Measurements from ENCODE around the gene NT5C1B.

NT5C1B gene

DNA sequence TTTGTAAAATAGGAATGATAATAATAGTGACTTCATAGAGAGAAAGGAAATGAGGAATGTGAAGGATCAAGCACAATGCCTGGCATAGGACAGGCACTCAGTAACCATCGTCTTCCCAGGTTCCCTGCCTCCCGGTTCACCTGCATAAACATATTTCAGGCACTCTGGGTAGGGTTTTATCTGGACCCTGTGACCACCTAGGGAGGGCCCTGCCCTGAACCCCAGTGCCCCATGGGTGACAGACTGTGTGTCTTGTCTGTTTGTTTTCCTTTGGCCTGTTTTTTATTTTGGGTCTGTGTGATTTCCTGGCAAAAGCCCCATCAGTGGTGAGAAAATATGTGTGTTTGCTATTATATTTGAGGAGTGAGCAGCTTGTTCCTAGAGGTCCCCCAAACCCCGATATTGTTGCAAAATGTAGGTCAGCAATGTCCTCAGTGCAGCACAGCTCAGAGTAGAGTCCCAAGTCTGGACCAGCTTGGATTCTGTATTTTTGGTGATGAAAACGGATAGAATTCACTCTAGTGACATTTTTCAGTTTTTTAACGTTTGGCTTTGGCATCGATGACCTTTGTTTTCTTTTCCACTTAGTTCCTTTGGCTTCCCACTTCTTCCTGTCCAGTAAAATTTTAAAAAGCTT is 9.6 kb upstream of the NT5C1B start:
- Histone ChIP-seq H3K18ac (ENCODE audit: low read length) (no peak overlapping the region), H3K36me3 (replicated peaks in 1 of 2; ENCODE audit: control insufficient read depth in 2 of 2, insufficient read depth in 2 of 2, low read length in 2 of 2) (no peaks in the 10 kb centered on the region), H3K27me3 (ENCODE audit: control insufficient read depth in 3 of 3, insufficient read depth in 3 of 3, low read depth in 1 of 3, low read length in 3 of 3) (no peaks in the 10 kb centered on the region), H3K4ac (ENCODE audit: low read length) (no peak overlapping the region), H3K14ac (ENCODE audit: low read length) (no peak overlapping the region), H3K9me3 (replicated peaks in 1 of 2; ENCODE audit: control insufficient read depth in 2 of 2, insufficient read depth in 1 of 2, low read depth in 1 of 2, low read length in 2 of 2) (no peaks in the 10 kb centered on the region), H3K4me3 (ENCODE audit: low read length in 2 of 2) (no peak overlapping the region), H2BK5ac (ENCODE audit: low read length) (no peak overlapping the region), H2BK12ac (ENCODE audit: low read length) (no peak overlapping the region), H3K27ac (replicated peaks; ENCODE audit: low read length) (no peak overlapping the region), H3K9ac (ENCODE audit: low read depth, low read length, poor library complexity) (no peak overlapping the region), H4K8ac (ENCODE audit: low read depth, low read length) (no peak overlapping the region), H2AFZ (ENCODE audit: low read length) (no peak overlapping the region), H3K23ac (ENCODE audit: low read depth, low read length, poor library complexity) (no peak overlapping the region), H3K4me2 (ENCODE audit: insufficient read depth, low read length, poor library complexity, severe bottlenecking) (no peak overlapping the region), H2BK120ac (ENCODE audit: low read depth, low read length) (no peak overlapping the region), H2AK5ac (ENCODE audit: low read depth, low read length) (no peak overlapping the region), H2BK15ac (ENCODE audit: low read length) (no peak overlapping the region), H4K91ac (ENCODE audit: low read depth, low read length, poor library complexity) (no peak overlapping the region), H3K79me1 (ENCODE audit: low read depth, low read length) (no peaks in the 10 kb centered on the region), H3K4me1 (ENCODE audit: control insufficient read depth in 2 of 2, insufficient read depth in 1 of 2, low read depth in 1 of 2, low read length in 2 of 2) (no peaks in the 10 kb centered on the region)
- WGBS, 2 donors (ENCODE audit: extremely low coverage in 2 of 2, insufficient read length in 2 of 2, insufficient replicate concordance in 1 of 2): no CpG with 5 or more reads among the region's 6 CpGs
- DNase-seq (ENCODE audit: low spot score): no peak

DNA sequence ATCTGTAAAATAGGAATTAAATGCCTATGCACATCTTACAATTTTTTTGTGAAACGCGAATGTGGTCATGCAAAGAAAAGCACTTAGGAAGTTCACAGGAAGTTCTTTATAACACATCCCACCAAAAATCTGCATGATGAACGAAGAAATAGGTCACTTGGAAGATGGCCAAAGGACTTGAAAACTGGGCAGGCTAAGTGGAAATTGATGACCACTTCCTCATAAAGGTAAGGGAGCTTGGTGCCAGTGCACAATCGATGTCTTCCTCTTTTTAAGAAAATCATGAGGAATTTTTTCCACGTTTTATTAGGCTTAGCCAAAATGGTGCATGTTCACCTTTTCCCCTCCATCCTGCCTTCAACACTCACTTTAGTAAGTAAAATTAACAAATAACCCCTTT is 8.2 kb upstream of the NT5C1B start:
- no CpG with 5 or more reads among the region's 5 CpGs for WGBS, 2 donors (ENCODE audit: extremely low coverage in 2 of 2, insufficient read length in 2 of 2, insufficient replicate concordance in 1 of 2)
- Histone ChIP-seq H3K27me3 (ENCODE audit: control insufficient read depth in 3 of 3, insufficient read depth in 3 of 3, low read depth in 1 of 3, low read length in 3 of 3) (no peaks in the 10 kb centered on the region), H3K36me3 (replicated peaks in 1 of 2; ENCODE audit: control insufficient read depth in 2 of 2, insufficient read depth in 2 of 2, low read length in 2 of 2) (no peaks in the 10 kb centered on the region), H3K4ac (ENCODE audit: low read length) (no peak overlapping the region), H2BK15ac (ENCODE audit: low read length) (no peak overlapping the region), H3K4me2 (ENCODE audit: insufficient read depth, low read length, poor library complexity, severe bottlenecking) (no peak overlapping the region), H3K9ac (ENCODE audit: low read depth, low read length, poor library complexity) (no peak overlapping the region), H3K79me1 (ENCODE audit: low read depth, low read length) (no peaks in the 10 kb centered on the region), H4K91ac (ENCODE audit: low read depth, low read length, poor library complexity) (no peak overlapping the region), H3K27ac (replicated peaks; ENCODE audit: low read length) (no peak overlapping the region), H4K8ac (ENCODE audit: low read depth, low read length) (no peak overlapping the region), H3K18ac (ENCODE audit: low read length) (no peak overlapping the region), H3K14ac (ENCODE audit: low read length) (no peak overlapping the region), H2AFZ (ENCODE audit: low read length) (no peak overlapping the region), H3K4me1 (ENCODE audit: control insufficient read depth in 2 of 2, insufficient read depth in 1 of 2, low read depth in 1 of 2, low read length in 2 of 2) (no peaks in the 10 kb centered on the region), H3K23ac (ENCODE audit: low read depth, low read length, poor library complexity) (no peak overlapping the region), H3K9me3 (replicated peaks in 1 of 2; ENCODE audit: control insufficient read depth in 2 of 2, insufficient read depth in 1 of 2, low read depth in 1 of 2, low read length in 2 of 2) (no peaks in the 10 kb centered on the region), H2BK5ac (ENCODE audit: low read length) (no peak overlapping the region), H3K4me3 (ENCODE audit: low read length in 2 of 2) (no peak overlapping the region), H2BK12ac (ENCODE audit: low read length) (no peak overlapping the region), H2BK120ac (ENCODE audit: low read depth, low read length) (no peak overlapping the region), H2AK5ac (ENCODE audit: low read depth, low read length) (no peak overlapping the region)
- no peak for DNase-seq (ENCODE audit: low spot score)

DNA sequence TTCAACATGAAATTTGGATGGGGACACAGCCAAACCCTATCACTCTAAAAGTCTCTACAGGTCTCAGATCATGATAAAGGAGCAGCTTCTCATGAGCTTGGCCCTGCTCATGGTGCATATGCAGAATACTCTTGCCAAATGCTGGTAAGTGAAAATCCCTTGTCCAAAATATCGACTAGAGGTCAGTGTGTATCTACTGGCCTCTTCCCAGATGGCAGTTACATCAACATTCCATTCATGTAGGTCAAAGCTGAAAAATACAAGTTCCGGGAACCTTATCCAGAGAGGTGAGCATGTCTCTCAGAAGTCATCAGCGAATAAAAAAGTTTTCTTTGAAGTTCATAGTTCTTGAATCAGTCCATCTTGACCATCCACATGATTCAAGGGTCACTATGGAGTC is 7.6 kb upstream of the NT5C1B start:
- Histone ChIP-seq H2BK5ac (ENCODE audit: low read length) (no peak overlapping the region), H2BK120ac (ENCODE audit: low read depth, low read length) (no peak overlapping the region), H3K4ac (ENCODE audit: low read length) (no peak overlapping the region), H2BK12ac (ENCODE audit: low read length) (no peak overlapping the region), H3K9ac (ENCODE audit: low read depth, low read length, poor library complexity) (no peak overlapping the region), H3K27me3 (ENCODE audit: control insufficient read depth in 3 of 3, insufficient read depth in 3 of 3, low read depth in 1 of 3, low read length in 3 of 3) (no peaks in the 10 kb centered on the region), H2AFZ (ENCODE audit: low read length) (no peak overlapping the region), H3K4me3 (ENCODE audit: low read length in 2 of 2) (no peak overlapping the region), H3K14ac (ENCODE audit: low read length) (no peak overlapping the region), H3K4me1 (ENCODE audit: control insufficient read depth in 2 of 2, insufficient read depth in 1 of 2, low read depth in 1 of 2, low read length in 2 of 2) (no peaks in the 10 kb centered on the region), H4K8ac (ENCODE audit: low read depth, low read length) (no peak overlapping the region), H3K23ac (ENCODE audit: low read depth, low read length, poor library complexity) (no peak overlapping the region), H3K4me2 (ENCODE audit: insufficient read depth, low read length, poor library complexity, severe bottlenecking) (no peak overlapping the region), H3K9me3 (replicated peaks in 1 of 2; ENCODE audit: control insufficient read depth in 2 of 2, insufficient read depth in 1 of 2, low read depth in 1 of 2, low read length in 2 of 2) (no peaks in the 10 kb centered on the region), H3K18ac (ENCODE audit: low read length) (no peak overlapping the region), H3K79me1 (ENCODE audit: low read depth, low read length) (no peaks in the 10 kb centered on the region), H2AK5ac (ENCODE audit: low read depth, low read length) (no peak overlapping the region), H3K27ac (replicated peaks; ENCODE audit: low read length) (no peak overlapping the region), H3K36me3 (replicated peaks in 1 of 2; ENCODE audit: control insufficient read depth in 2 of 2, insufficient read depth in 2 of 2, low read length in 2 of 2) (no peaks in the 10 kb centered on the region), H4K91ac (ENCODE audit: low read depth, low read length, poor library complexity) (no peak overlapping the region), H2BK15ac (ENCODE audit: low read length) (no peak overlapping the region)
- WGBS, 2 donors (ENCODE audit: extremely low coverage in 2 of 2, insufficient read length in 2 of 2, insufficient replicate concordance in 1 of 2): no CpG with 5 or more reads among the region's 3 CpGs
- DNase-seq (ENCODE audit: low spot score): no peak

DNA sequence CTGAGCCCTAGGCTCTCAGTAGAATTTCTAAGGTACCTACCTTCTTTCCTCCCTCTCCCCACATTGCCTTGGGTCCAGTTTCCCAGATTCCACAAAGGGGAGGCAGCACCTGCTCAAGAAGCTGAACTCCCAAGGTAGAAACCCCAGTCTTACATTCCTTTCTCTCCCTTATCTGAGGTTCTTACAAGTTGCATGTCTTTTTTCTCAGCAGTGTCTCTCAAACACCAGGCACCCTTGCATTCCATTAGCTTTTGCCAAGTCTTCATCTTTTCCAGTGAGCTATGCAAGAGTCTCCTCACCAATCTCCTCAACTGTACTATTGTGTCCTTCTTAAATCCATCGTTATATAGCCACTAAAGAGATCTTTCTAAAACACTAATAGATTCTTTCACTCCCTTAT is 4.1 kb upstream of the NT5C1B start:
- no peak overlapping the region for H2AK5ac ChIP-seq (ENCODE audit: low read depth, low read length)
- H2BK5ac ChIP-seq (ENCODE audit: low read length): no peak overlapping the region
- no peak overlapping the region for H3K4ac ChIP-seq (ENCODE audit: low read length)
- H3K27ac ChIP-seq (replicated peaks; ENCODE audit: low read length): no peak overlapping the region
- H2BK15ac ChIP-seq (ENCODE audit: low read length): no peak overlapping the region
- no peak overlapping the region for H4K91ac ChIP-seq (ENCODE audit: low read depth, low read length, poor library complexity)
- H3K4me3 ChIP-seq (ENCODE audit: low read length in 2 of 2): no peak overlapping the region
- H4K8ac ChIP-seq (ENCODE audit: low read depth, low read length): no peak overlapping the region
- H2AFZ ChIP-seq (ENCODE audit: low read length): no peak overlapping the region
- H2BK120ac ChIP-seq (ENCODE audit: low read depth, low read length): no peak overlapping the region
- WGBS, 2 donors (ENCODE audit: extremely low coverage in 2 of 2, insufficient read length in 2 of 2, insufficient replicate concordance in 1 of 2): no CpG with 5 or more reads among the region's 1 CpG
- H3K18ac ChIP-seq (ENCODE audit: low read length): no peak overlapping the region
- H2BK12ac ChIP-seq (ENCODE audit: low read length): no peak overlapping the region
- H3K36me3 ChIP-seq (replicated peaks in 1 of 2; ENCODE audit: control insufficient read depth in 2 of 2, insufficient read depth in 2 of 2, low read length in 2 of 2): no peaks in the 10 kb centered on the region
- H3K23ac ChIP-seq (ENCODE audit: low read depth, low read length, poor library complexity): no peak overlapping the region
- no peak for DNase-seq (ENCODE audit: low spot score)
- no peaks in the 10 kb centered on the region for H3K4me1 ChIP-seq (ENCODE audit: control insufficient read depth in 2 of 2, insufficient read depth in 1 of 2, low read depth in 1 of 2, low read length in 2 of 2)
- no peak overlapping the region for H3K14ac ChIP-seq (ENCODE audit: low read length)
- no peaks in the 10 kb centered on the region for H3K79me1 ChIP-seq (ENCODE audit: low read depth, low read length)
- H3K4me2 ChIP-seq (ENCODE audit: insufficient read depth, low read length, poor library complexity, severe bottlenecking): no peak overlapping the region
- H3K9ac ChIP-seq (ENCODE audit: low read depth, low read length, poor library complexity): no peak overlapping the region
- no peaks in the 10 kb centered on the region for H3K9me3 ChIP-seq (replicated peaks in 1 of 2; ENCODE audit: control insufficient read depth in 2 of 2, insufficient read depth in 1 of 2, low read depth in 1 of 2, low read length in 2 of 2)
- no peaks in the 10 kb centered on the region for H3K27me3 ChIP-seq (ENCODE audit: control insufficient read depth in 3 of 3, insufficient read depth in 3 of 3, low read depth in 1 of 3, low read length in 3 of 3)

Measured in neuronal stem cell (in vitro differentiated cells).